Measurements from ENCODE around the gene GLRA2.

- no peak for TF ChIP-seq CTCF (IDR thresholded peaks at IDR 0.05)
- no peak for TF ChIP-seq SIN3A (IDR thresholded peaks at IDR 0.05; ENCODE audit: borderline replicate concordance, insufficient read depth, low read depth, low read length)
These were observed 37.6 kb upstream of the GLRA2 start for GRCh38 chrX:14491689-14492088.

Data from Panc1 (cell line).